ENCODE results near the gene FOXM1.
A peak's percentile ranks its signal among the peaks of the same experiment; 100 is the strongest.
"Not testable (repeated sequence)": the region's sequence is repeated elsewhere in the genome, so short reads cannot be mapped to it uniquely, and the experiment has no call there.

Gene FOXM1

DNA sequence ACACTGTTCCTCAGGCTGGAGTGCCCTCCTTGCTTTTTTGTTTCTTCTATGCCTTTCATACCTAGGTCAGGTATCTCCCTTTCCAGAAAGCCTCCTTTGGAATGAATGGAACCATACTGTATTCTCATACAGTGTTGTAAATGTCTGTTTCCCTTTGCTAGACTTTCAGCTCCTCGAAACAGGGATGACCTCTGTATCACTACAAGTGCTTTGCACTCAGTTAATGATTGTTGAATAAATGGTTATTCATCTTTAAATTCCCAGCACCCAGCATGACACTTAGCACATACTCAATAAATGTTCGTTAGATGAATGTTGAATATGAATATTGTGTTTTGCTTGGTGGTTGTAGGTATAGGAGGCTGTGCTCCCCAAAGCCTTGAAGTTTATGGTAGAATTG, 7.8 kb upstream of the FOXM1 start:
- DNase-seq (ENCODE audit: low spot score) = no peak

DNA sequence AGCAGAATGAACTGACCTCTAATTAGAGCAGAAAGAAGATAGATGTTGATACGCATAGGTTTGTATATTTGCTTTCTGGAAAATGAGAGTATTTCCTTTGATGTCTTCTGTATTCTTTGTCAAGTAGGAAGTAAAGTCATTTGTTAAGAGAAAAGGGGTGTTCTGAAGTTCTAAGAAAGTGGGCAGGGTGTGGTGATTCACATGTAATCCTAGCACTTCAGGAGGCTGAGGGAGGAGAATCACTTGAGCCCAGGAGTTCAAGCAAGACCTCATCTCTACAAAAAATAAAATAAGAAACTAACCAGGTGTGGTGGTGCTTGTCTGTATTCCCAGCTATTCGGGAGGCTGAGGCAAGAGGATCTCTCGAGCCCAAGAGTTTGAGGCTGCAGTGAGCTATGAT, 2.9 kb upstream of the FOXM1 start:
- DNase-seq (ENCODE audit: low spot score) = no peak

DNA sequence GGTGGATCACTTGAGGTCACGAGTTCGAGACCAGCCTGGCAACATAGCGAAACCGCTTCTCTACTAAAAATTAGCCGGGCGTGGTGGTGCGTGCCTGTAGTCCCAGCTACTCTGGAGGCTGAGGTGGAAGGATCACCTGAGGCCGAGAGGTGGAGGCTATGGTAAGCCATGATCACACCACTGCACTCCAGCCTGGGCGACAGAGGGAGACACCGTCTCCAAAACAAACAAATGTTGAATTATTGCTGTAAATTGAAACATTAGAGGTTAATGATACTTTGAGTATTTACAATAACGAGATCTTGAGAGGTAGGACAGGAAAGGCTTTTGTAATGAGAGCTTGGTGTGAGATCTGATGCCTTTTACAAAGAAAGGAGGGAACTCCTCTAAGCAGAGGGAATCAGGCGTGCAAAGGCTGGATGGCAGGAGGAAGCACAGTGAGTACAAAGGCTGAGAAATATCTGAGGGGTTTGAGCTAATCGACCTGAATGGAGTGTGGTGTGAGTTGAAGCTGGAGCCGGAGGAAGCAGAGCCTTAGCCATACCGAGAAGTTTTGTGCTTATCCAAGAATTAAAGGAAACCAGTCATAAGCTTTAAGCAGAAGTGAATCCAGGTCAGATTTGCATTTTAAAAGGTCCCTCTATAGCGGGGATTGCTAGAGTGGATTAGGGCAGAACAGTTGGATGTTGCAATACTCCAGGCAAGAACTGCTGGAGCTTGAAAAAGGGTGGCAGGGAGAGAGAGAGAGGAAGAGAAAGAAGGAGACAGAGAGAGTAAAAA, 1.2 kb upstream of the FOXM1 start:
- no peak for DNase-seq (ENCODE audit: low spot score)

DNA sequence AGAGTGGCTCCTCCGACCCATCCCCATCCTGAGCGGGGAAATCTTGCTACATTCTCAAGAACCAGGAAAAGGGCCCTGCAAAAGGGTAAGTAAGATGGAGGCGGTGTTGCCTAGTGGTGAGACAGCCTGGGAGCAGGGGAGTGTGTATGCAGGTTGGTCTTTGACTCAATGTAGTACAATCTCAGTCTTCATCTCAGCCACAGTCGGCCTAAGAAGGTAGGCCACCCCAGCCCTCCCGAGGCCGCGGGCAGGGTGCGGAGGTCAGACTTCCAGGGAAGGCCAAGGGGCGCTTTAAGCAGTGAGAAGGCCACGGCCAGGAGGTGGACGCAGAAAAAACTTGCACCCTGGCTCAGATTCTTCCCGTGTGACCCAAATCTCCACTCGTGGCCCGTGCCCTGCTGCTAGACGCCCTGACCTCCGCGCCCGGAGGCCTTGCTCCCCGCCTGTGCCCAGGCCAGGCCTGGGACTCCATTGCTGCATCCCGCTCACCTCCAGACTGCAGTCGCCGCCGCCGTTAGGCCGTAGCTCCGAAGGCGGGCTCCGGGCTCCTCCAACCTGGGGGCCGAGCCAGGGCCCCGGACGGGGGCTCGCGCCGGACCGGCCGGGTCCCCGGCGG, 435 bp downstream of the FOXM1 start:
- DNase-seq (ENCODE audit: low spot score) = peak; percentile 40

DNA sequence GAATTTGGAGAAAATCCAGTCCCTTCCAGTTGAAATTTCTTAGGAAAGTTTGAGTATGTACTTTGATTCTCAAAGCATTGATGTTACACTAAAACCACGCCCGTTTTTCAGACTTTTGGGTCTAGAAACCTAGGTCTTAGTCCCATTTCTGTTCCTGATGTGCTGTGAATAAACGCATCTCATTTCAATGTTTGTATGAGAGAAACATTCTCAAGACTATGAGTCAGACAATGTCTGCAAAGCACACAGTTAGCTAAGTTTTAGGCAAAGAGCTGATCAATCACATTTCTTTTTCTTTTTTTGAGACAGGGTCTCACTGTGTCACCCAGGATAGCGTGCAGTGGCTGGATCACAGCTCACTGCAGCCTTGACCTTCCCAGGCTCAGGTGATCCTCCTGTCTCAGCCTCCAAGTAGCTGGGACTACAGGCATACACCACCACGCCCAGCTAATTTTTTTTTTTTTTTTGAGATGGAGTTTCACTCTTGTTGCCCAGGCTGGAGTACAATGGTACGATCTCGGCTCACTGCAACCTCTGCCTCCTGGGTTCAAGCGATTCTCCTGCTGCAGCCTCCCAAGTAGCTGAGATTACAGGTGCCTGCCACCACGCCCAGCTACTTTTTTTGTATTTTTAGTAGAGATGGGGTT, 7.9 kb downstream of the FOXM1 start:
- DNase-seq (ENCODE audit: low spot score) = peak; percentile 37

DNA sequence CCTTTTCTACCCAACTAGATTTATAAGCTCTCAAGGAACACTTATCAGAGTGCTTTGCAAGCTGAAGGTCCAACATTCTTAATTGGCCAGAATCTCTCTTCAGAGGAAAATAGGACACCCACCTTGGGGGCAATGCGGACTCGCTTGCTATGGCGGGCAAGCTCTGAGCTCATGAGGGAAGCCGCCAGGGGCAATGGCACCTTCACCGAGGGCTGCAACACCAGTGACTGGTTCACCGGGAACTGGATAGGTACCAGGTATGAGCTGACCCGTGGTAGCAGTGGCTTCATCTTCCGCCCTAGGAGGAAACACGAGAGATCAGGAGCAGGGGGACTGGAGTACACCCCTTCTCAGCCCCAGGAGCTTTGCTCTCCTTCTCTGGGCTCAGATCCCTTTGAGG, 12.8 kb downstream of the FOXM1 start:
- no peak for DNase-seq (ENCODE audit: low spot score)

DNA sequence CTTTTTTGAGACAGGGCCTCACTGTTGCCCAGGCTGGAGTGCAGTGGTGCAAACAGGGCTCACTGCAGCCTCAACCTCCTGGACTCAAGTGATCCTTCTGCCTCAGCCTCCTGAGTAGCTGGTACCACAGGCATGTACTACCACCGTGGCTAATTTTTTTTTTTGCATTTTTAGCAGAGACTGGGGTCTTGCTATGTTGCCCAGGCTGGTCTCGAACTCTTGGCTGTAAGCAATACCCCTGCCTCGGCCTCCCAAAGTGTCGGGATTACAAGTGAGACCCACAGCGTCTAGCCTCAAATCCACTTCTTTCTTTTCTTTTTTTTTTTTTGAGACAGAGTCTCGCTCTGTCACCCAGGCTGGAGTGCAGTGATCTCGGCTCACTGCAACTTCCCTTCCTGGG, 13.6 kb downstream of the FOXM1 start:
- DNase-seq (ENCODE audit: low spot score) = not testable (repeated sequence)

DNA sequence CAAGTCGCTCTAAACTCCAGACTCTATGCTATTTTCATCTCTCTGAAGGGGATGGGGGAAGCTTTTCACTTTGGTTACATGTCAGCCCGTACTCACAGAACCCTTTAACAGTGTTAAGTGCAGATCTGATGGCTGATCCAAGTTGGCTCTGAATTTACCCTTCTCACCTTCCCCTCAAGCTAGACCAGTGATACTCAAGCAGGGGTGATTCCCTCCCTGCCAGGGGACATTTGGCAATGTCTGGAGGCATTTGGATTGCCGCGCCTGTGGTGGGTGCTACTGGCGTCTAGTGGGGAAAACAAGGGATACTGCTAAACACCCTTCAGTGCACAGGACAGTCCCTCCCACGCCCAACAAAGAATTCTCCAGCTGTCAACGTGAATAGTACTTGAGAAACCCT, 14.1 kb downstream of the FOXM1 start:
- DNase-seq (ENCODE audit: low spot score) = no peak

DNA sequence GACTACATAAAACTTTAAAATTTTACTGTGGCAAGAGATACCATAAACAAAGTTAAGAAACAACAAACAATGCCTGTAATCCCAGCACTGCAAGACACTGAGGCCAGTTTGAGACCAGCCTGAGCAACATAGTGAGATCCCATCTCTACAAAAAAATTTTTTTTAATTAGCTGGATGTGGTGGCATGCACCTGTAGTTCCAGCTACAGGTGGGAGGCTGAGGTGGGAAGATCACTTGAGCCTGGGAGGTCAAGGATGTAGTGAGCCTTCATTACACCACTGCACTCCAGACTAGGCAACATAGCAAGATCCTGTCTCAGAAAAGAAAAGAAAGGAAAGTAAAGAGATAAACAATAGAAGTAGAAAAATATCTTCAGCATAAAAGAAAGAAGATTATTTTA, 16.8 kb downstream of the FOXM1 start:
- no peak for DNase-seq (ENCODE audit: low spot score)

DNA sequence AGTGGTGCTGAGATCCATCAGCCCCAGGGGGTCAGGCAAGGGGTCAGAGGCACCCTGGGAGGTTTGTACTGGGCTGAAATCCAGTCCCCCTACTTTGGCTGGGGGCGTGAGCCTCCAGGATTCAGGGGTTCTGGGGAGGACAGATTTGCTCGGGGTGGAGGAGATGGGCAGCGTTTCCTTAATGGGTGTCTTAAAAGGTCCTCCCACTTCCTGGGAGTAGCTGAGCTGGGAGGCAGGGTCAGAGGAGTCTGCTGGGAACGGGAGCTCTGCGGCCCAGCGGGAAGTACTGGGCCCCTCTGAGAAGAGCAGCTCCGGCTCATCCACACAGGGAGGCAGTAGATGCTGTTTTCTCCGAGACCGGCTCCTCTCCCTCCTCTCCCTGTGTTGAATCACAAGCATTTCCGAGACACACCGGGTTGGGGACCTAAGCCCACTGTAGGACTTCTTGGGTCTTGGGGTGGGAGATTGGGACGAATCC, 18.0 kb downstream of the FOXM1 start:
- DNase-seq (ENCODE audit: low spot score) = no peak

DNA sequence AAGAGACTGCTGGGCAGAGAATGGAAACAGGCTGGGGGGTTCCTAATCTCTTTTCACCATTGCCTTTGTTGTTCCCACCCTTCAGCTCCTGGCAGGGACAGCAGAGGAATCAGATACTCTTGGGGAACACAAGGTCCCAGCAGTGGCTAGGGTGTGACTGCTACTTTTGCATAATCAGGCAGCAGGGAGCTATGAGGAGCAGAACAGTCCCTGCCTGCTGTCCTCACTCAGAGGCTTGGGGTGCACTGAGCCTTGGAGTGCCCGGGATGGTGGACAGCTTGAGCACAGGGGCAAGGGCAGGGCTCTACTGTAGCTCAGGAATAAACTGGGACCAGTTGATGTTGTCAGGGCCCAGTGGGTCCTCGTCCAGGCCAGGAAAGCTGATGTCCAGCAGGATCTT, 18.6 kb downstream of the FOXM1 start:
- no peak for DNase-seq (ENCODE audit: low spot score)

DNA sequence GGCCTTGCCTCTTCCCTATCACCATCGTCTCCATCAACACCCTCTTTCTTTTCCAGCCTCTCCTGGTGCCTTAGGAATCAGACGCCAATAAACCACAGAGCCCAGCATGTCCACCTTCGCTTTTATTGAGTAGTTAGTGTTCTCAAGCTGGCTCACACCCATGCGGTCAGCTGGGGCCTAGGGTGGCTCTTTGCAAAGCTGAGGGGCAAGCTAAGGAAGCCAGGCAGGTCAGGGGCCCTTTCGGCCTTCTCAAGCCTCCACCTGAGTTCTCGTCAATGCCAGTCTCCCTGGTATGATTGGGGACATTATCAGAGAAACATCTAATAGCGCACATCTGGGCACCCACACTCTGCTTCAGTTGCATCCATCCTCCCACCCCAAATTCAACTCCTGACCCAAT, 19.4 kb downstream of the FOXM1 start:
- DNase-seq (ENCODE audit: low spot score) = no peak

DNA sequence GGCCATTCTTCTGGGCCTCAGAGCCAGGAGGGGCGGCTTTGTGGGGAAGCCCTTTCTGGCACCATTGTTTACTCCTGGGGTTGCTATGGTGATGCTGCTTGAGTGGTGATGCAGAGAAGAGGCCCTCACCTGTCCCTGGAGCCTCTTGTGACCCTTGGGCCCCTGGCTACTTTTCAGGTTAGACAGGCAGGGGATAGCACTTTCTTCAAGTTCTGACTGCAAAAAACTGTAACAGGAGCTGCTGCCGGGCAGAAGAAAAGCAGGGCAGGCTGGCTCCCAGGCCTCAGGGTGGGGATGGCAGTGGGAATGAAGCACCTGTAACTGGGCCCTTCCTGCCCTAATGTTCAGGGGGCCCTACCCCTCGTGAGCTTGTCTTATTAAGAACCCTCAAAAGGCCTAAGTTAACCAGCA, 19.9 kb downstream of the FOXM1 start, which contains the start of gene TEX52:
TEX52 (minus strand) TSS at position 19 of the 411 bp plus-strand sequence; CDS start at position 6, 13 bp downstream.
- DNase-seq (ENCODE audit: low spot score) = no peak

DNA sequence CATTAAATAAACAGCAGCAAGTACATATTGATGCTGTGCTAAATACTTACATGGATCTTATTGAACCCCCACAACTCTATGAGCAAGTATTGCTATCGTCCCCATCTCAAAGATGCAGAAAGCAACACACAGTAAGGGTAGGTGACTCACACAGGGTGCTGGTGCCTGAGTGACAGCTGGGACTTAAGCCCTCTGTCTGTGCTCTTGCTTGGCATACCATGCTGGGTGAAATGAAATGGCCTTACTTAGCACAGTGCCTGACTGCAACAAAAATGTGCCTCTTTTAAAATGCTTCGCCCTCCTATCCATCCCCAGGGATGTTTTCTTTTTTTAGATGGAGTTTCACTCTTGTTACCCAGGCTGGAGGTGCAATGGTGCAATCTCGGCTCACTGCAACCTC, 20.9 kb downstream of the FOXM1 start:
- DNase-seq (ENCODE audit: low spot score) = no peak

DNA sequence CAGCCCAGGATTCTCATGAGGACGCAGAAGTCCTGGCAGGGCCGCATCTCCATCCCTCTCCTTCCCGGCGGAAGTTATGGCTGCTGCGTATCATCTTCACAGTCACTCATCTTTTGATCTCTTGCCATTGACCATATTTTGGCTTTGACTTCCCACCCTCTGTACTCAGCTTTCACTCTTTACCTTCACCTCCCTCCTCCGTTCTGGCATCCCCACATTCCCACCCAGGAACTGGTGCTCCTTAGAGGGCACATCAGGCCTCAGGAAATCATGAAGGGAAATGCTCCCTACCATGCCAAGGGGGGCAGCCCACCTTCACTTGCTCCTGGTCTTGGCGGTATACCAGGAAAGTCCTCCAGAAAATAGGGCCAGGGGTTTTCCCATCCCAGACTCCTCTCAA, 21.4 kb downstream of the FOXM1 start:
- no peak for DNase-seq (ENCODE audit: low spot score)

DNA sequence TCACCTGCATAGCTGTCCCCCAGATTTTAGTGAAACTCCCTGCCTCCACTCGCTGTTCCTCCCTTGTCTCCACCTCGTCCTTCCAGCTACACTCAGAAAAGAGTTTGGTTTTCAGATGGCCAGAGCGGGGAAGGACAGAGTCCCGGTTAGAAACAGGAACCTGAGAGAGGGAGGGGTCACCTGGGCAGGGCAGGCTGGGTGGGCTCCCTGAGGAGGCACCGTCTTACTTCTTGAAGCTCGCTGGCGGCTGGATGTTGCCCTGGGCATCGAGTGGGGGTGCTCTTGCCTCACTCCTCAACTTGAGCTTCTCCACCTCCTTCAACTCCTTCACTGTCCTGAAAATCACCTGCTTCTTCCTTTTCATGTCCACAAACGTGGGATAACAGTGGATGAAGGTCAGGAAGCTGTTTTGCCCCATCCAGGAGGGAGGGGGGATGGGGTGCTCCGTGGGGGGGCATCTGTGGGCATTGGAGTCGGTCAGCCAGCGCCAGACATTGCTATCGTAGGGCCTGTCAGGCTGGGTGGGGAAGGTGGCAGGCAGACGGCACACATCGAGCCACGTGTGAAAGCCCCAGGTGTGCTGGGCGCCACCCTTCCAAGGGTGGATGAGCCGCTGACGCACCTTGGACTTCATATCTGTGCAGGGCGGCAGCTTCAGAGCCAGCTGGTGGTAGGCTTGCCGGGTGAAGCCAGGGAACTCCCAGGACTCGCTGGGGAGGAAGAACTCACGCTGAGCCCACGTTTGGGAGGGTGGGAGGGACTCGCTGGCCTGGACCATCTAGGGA, 22.1 kb downstream of the FOXM1 start:
- no peak for DNase-seq (ENCODE audit: low spot score)

DNA sequence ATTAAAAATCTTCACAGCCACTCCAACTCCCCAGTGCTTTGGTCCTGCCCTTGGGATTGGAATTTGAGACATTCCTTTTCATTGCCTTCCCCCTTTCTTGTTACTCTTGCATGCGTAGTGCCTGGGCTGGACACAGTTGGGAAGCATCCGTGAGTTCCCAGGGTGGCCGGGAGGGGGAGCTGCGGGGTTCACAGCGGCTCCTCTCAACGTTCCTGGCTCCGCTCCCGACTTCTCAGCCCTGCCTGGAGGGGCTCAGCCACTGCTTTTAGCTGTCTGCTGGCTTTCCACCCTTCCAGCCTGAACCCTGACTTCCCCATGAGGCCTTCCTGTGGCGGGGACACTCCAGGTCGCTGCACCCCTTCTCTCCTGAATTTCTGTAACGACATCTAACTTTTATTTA, 23.3 kb downstream of the FOXM1 start:
- peak; percentile 97 for DNase-seq (ENCODE audit: low spot score)

DNA sequence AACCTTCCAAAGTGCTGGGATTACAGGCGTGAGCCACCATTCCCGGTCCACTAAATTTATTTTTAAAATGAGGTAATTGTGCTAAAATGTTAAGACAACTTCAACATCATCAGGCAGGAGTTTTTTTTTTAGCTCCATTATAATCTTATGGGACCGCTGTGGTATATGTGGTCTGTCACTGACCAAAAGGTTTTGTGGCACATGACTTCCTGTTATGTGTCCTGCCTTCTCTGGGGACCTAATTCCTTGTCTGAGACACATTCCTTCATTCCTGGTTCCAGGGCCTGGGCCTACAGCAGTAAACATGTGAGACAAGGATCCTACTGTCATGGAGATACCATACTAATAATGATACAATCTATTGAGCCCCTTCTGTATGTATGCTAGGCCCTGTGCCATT, 25.0 kb downstream of the FOXM1 start:
- no peak for DNase-seq (ENCODE audit: low spot score)

DNA sequence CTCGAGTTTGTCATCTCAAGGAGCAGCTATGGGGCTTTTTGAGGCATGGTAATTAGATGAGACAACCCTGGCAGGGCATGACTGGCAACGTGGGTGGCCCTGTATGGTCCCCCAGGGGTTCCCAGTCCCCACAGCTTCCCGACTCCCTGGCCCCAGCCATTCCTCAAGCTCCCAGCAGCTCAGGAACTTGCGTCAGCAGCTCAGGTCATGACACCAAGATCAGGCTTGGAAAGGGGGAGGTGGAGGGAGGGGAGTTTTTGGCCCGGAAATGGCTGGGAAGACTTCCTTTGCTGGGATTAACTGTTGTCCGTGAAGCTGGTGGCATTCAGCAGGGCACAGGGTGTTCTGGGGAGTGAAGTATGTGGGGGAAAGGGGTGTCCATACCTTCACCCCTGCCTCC, 31.7 kb downstream of the FOXM1 start:
- DNase-seq (ENCODE audit: low spot score) = peak; percentile 42

DNA sequence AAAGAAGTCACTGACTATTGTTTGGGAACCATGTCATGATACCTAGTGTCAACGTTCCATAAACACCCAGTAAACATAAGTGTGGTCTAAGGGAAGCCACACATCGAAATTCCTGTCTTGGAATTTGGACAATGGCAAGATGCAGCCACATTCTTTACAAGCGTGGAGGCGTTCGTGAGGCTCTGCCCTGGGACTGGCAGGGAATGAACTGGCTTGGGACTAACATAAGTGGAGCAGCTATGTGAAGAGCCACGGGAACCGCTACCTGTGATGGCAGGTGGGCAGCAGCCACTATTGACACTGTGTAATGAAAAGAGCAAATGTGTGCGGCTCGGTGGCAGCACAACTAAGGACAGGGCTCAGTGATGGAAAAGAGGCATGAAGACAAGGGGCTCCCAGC, 32.2 kb downstream of the FOXM1 start:
- DNase-seq (ENCODE audit: low spot score) = no peak

DNA sequence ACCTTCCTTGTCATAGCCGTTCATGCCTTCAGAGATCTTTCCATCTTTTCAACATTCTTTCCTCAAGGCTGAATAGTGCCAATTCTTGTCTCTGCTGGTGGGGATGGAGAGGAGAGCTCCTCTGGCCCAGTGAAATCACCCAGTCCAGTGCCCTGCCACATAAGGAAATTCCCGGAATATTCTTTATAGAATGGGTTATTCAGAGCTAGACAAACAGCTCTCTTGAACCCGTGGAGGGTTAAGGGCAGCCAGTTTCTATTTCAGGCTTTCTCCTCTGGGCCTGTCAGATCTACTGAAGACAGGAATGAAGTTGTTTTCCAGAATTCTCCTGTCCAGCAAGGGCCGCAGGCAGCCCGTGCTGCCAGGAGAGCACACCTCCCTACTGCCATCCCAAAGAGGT, 34.0 kb downstream of the FOXM1 start:
- no peak for DNase-seq (ENCODE audit: low spot score)

DNA sequence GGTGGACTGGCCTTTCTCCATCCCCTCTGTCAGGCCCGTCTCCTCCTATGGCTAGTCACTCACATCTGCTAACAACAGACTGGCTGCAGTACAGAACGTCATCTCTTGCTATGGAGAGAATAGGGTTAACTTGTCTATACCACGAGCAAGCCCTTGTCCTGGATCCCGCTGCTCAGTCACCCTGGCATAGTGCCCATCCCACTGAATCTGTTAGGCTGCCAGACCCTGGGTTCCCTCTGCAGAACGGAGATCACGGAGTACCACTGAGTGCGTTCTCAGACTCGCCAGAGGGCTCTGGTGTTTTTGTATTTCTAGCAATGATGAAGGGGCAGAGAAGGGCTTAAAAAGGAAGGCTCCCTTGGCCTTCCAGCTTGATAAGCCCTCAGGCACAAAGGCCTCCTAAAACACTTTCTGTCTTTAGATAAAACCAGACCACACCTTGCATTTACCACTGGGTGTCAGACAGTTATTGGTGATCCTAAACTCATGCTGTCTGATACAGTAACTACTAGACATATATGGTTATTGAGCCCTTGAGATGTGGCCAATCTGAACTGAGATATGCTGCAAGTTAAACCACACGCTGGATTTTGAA, 35.8 kb downstream of the FOXM1 start:
- no peak for DNase-seq (ENCODE audit: low spot score)

Data from AG20443 (cell line).